Astrocyte (in vitro differentiated cells and primary cell): Measurements from ENCODE around the gene P3H1. TPM values are rescaled to one million over a fixed set of nuclear protein-coding genes. Genes with fewer than 3 reads are reported as not detected.
A peak's percentile ranks its signal among the peaks of the same experiment; 100 is the strongest.

Experiments
- DNase-seq: peaks from one replicate; pipeline ENCODE4 v3.0.0-alpha.2; 2010; ENCODE audit warnings: low read depth
- FAIRE-seq: peaks from 2 replicates; lab custom pipeline; 2011; peaks lifted over from hg19 to GRCh38; lab: Jason Lieb, UNC
- H2AFZ ChIP-seq: 2 replicates; pipeline ENCODE4 v1.6.0; 2012; ENCODE audit warnings: low read depth, low read length, inconsistent platforms
- H3K27ac ChIP-seq: 2 replicates; pipeline ENCODE4 v1.5.1; 2011; ENCODE audit warnings: low read depth, low read length, inconsistent platforms
- H3K27me3 ChIP-seq: 2 replicates; pipeline ENCODE4 v1.6.0; 2011; ENCODE audit warnings: low read length, inconsistent platforms; ENCODE audit not compliant: insufficient read depth
- H3K36me3 ChIP-seq: 2 replicates; pipeline ENCODE4 v1.5.1; 2011; ENCODE audit warnings: low read length, inconsistent platforms; ENCODE audit not compliant: insufficient read depth
- H3K4me1 ChIP-seq: 2 replicates; pipeline ENCODE4 v1.5.1; 2011; ENCODE audit warnings: low read length, inconsistent platforms; ENCODE audit not compliant: insufficient read depth
- H3K4me2 ChIP-seq: 2 replicates; pipeline ENCODE4 v1.6.0; 2012; ENCODE audit warnings: low read length, inconsistent platforms
- H3K4me3 ChIP-seq: 2 replicates; pipeline ENCODE4 v1.5.1; 2011; ENCODE audit warnings: low read depth, mild to moderate bottlenecking, low read length, inconsistent platforms; ENCODE audit not compliant: insufficient read depth
- H3K79me2 ChIP-seq: 2 replicates; pipeline ENCODE4 v1.6.0; 2012; ENCODE audit warnings: mild to moderate bottlenecking, low read length, inconsistent platforms; ENCODE audit not compliant: insufficient read depth
- H3K9ac ChIP-seq: 2 replicates; pipeline ENCODE4 v1.6.0; 2012; ENCODE audit warnings: mild to moderate bottlenecking, low read length, inconsistent platforms
- H3K9me3 ChIP-seq: 2 replicates; pipeline ENCODE4 v1.5.1; 2012; ENCODE audit warnings: low read depth, mild to moderate bottlenecking, low read length, inconsistent platforms; ENCODE audit not compliant: insufficient read depth
- H4K20me1 ChIP-seq: 2 replicates; pipeline ENCODE4 v1.6.0; 2012; ENCODE audit warnings: low read length, inconsistent platforms; ENCODE audit not compliant: insufficient read depth
- H3K27ac Mint-ChIP-seq: one replicate; pipeline ENCODE4 v1.8.0; 2021; ENCODE audit warnings: mild to moderate bottlenecking, mixed read lengths; ENCODE audit not compliant: unreplicated experiment
- H3K27me3 Mint-ChIP-seq: one replicate; pipeline ENCODE4 v1.8.0; 2021; ENCODE audit warnings: low read depth, mixed read lengths; ENCODE audit not compliant: unreplicated experiment
- H3K36me3 Mint-ChIP-seq: one replicate; pipeline ENCODE4 v1.8.0; 2021; ENCODE audit warnings: low read depth, mixed read lengths; ENCODE audit not compliant: unreplicated experiment
- H3K4me1 Mint-ChIP-seq: one replicate; pipeline ENCODE4 v1.8.0; 2021; ENCODE audit warnings: low read depth, mixed read lengths; ENCODE audit not compliant: unreplicated experiment
- H3K4me3 Mint-ChIP-seq: one replicate; pipeline ENCODE4 v1.8.0; 2021; ENCODE audit warnings: mild to moderate bottlenecking, moderate library complexity, mixed read lengths; ENCODE audit not compliant: unreplicated experiment
- H3K9me3 Mint-ChIP-seq: one replicate; pipeline ENCODE4 v1.8.0; 2021; ENCODE audit warnings: mild to moderate bottlenecking, mixed read lengths; ENCODE audit not compliant: unreplicated experiment
- CTCF ChIP-seq: IDR thresholded peaks from 2 replicates; pipeline ENCODE4 v1.5.1; 2011; ENCODE audit warnings: low read depth, mild to moderate bottlenecking, inconsistent platforms, low read length, moderate library complexity; ENCODE audit not compliant: insufficient read depth
- EZH2 ChIP-seq: IDR thresholded peaks from 2 replicates; pipeline ENCODE4 v1.6.1; 2012; ENCODE audit warnings: mild to moderate bottlenecking, low read length, inconsistent platforms; ENCODE audit not compliant: insufficient read depth
- total RNA-seq: library from RNA; stranded (reverse); gene quantifications from 2 replicates; pipeline ENCODE4 v1.2.1, GENCODE V29; 2021

Gene P3H1
- total RNA-seq, 1 donor from 2014 or later = 277 TPM

DNA sequence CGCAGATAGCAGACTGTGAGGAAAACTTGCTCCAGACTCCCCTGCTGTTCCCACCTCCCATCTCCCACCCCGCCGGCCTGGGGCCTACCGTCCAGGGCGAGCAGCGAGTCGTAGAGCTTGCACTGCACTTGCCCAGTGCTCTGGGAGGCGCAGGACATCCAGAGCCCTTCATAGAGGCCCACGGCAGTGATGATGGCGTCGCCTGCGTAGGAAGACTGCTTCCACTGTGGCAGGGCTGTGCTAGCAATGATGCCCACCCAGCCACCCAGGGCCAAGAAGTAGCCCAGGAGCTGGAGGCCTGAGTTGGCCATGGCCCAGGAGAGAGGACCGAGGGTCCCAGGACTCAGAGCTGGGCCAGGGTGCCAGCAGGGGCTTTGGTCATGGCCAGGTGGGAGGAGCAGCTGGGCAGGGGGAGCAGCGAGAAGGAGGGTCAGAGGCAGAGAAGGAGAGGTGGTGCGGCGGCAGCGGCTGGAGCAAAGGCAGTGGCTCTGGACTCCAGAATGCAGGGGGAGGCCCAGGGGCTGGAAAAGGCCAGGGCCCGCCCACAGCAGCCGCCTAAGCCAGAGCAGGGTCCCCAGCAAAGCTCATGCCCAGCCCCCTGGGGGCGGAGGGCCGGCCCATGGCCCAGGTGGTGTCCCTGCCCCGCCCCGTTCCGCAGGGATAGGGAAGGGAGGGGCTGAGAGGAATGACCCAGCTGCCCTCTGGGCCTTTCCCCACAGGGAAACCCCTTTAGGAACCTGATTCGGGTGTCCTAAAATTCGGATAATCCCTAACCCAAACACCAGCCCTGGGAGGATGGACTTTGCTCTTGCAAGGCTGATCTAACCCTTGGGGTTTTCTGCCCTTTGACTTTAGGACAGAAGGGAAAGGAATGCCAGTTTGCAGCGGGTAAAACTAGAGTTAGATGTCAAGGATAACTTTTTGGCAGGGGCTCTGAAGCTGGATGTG lies 26.8 kb downstream of the P3H1 start, which contains the start of gene CLDN19:
CLDN19 (minus strand) TSS at position 484 of the 948 bp plus-strand sequence; CDS start at position 311, 173 bp downstream.
- FAIRE-seq = no peak

GRCh38 chr1:42738678-42739226 lies 28.1 kb downstream of the P3H1 start:
- TF ChIP-seq EZH2 = no peak
- TF ChIP-seq CTCF = no peak
- H3K27me3 Mint-ChIP-seq = peaks cover 3% of the 10 kb centered on the region
- Histone ChIP-seq H3K9ac (no peak overlapping the region), H3K9me3 (no peaks in the 10 kb centered on the region), H3K36me3 (no peaks in the 10 kb centered on the region), H4K20me1 (no peaks in the 10 kb centered on the region), H3K27ac (no peak overlapping the region), H3K79me2 (no peaks in the 10 kb centered on the region), H2AFZ (no peak overlapping the region), H3K4me3 (no peak overlapping the region), H3K4me1 (no peaks in the 10 kb centered on the region), H3K27me3 (no peaks in the 10 kb centered on the region), H3K4me2 (no peak overlapping the region)
- peaks cover 5% of the 10 kb centered on the region for H3K4me1 Mint-ChIP-seq
- H3K27ac Mint-ChIP-seq = peak overlapping the region; percentile 41
- no peak overlapping the region for H3K4me3 Mint-ChIP-seq
- DNase-seq (no peak), FAIRE-seq (no peak)
- H3K36me3 Mint-ChIP-seq = no peaks in the 10 kb centered on the region
- peaks cover 2% of the 10 kb centered on the region for H3K9me3 Mint-ChIP-seq

More for the DNA sequence above, 26.8 kb downstream of the P3H1 start, which contains the start of gene CLDN19:
- H2AFZ ChIP-seq = no peak within 1 kb of the TSS
- no peak for DNase-seq
- Mint-ChIP-seq H3K9me3 (no peaks in the 10 kb centered on the region), H3K4me1 (peaks cover 5% of the 10 kb centered on the region), H3K4me3 (no peak within 1 kb of the TSS), H3K27ac (no peak within 1 kb of the TSS), H3K36me3 (no peaks in the 10 kb centered on the region), H3K27me3 (peaks cover 3% of the 10 kb centered on the region)
- H3K4me1 ChIP-seq = no peaks in the 10 kb centered on the region
- TF ChIP-seq EZH2 = no peak
- no peak for TF ChIP-seq CTCF
- H3K27me3 ChIP-seq = no peaks in the 10 kb centered on the region
- no peak within 1 kb of the TSS for H3K4me2 ChIP-seq
- H3K27ac ChIP-seq = no peak within 1 kb of the TSS
- H3K9ac ChIP-seq = no peak within 1 kb of the TSS
- peaks cover 2% of the 10 kb centered on the region for H4K20me1 ChIP-seq
- H3K36me3 ChIP-seq = no peaks in the 10 kb centered on the region
- no peaks in the 10 kb centered on the region for H3K9me3 ChIP-seq
- H3K4me3 ChIP-seq = no peak within 1 kb of the TSS
- no peaks in the 10 kb centered on the region for H3K79me2 ChIP-seq
